Left colon (tissue), 2 donors: ENCODE measurements around the gene LAPTM5. TPM values are rescaled to one million over a fixed set of nuclear protein-coding genes. Genes with fewer than 3 reads are reported as not detected.
"Not testable (repeated sequence)": the region's sequence is repeated elsewhere in the genome, so short reads cannot be mapped to it uniquely, and the experiment has no call there.

Experiments used
- ATAC-seq: fragments of 200-7000 bp; cut with Tn5 transposase; one replicate; pipeline ENCODE4 v1.9.1; 2020; ENCODE audit warnings: mild to moderate bottlenecking, moderate library complexity
- DNase-seq, 2 donors: peaks; one replicate each; pipeline ENCODE4 v3.0.0-alpha.2; 2020
- intact Hi-C, 2 donors: fragments of 100-400 bp; cut with DNase I in 1 of 2; cut with micrococcal nuclease in 1 of 2; formaldehyde crosslinking; loops; one replicate each; pipeline versions ENCODE4 v1.11.2 to v1.14.0; 2022; cut with DNase I, micrococcal nuclease
- total RNA-seq, 2 donors: library from RNA; stranded (reverse); fragmentation: NEBNext Ultra II Directional; extraction: Animal tissue kit (Norgen Biotek cat#: 25700); gene quantifications; one replicate each; pipeline ENCODE4 v1.2.1, GENCODE V29; 2021
- donor health status: DM: no; HTN: no; CAD: no.
- donor health status: DM: yes; HTN: yes; CAD: no.

LAPTM5 gene
- total RNA-seq, 2 donors from 2014 or later: 10.7 to 49.1 TPM

DNA sequence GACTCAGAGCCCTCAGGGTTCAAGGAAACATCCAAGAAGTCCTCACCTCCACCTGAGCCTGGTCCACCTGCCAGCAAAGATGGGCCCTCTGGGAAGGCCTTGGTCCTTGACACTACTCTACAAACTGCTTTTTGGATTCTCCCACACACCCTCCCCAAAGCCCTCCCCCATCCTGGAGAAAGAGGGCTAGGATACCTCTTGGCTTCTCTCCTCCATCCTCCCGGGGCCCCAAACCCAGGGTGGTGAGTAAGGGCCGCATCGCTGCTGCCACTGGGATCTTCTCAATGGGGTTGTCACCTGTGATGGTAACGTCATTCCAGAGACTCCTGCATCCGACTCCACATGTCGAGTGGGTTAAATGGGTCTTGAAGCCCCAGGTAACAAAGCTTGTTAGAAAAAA, 60.7 kb downstream of the LAPTM5 start:
- DNase-seq (no peak), ATAC-seq (no peak)
- intact Hi-C loops: no loop called here

DNA sequence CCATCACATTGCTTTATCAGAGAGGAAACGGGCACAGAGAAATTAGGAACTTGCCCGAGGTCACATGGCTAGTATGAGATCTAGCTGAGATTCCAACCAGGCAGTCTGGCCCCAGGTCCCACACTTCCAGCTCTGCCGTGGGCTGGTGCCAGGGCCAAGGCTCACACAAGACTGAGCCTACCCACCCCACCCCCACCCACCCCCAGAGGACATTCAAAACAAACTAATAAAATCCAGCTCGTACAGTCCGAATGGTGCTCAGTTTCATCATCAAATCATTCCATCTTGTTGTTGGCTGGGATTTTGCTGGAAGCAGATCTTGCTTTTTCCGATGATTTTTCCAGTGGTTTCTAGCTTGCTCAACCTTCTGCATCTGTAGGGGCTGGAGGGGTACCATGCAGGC, 62.1 kb downstream of the LAPTM5 start:
- DNase-seq: no peak

GRCh38 chr1:30694280-30695175, 63.0 kb downstream of the LAPTM5 start:
- ATAC-seq: no peak
- no peak for DNase-seq

More for the DNA sequence above, 62.1 kb downstream of the LAPTM5 start:
- no peak for ATAC-seq
- intact Hi-C loops: no loop called here

DNA sequence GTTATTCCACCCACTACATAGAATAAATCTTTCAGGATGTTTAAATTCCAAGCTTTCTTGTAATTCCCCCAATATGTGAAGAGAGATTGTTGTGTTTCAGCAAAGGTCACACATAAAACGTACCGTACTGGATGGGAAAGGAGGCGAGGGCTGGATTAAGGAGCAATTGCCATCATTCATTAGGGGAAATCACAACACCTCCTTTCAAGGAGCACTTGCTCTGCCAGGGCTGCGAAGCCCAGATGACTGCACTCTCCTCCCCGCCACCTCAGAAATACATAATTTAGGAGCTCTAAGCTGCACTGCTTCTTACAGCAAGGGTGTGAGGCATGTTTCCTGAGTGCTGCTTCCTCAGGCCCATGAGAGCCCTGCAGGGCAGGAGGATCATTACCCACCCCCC, 63.8 kb downstream of the LAPTM5 start:
- ATAC-seq (no peak), DNase-seq (no peak)
- intact Hi-C loops: no loop called here

More at GRCh38 chr1:30694280-30695175, 63.0 kb downstream of the LAPTM5 start:
- intact Hi-C loops: no loop called here

- ATAC-seq (no peak), DNase-seq (no peak)
- intact Hi-C loops: no loop called here
These were observed 64.2 kb downstream of the LAPTM5 start for GRCh38 chr1:30693366-30693765.

DNA sequence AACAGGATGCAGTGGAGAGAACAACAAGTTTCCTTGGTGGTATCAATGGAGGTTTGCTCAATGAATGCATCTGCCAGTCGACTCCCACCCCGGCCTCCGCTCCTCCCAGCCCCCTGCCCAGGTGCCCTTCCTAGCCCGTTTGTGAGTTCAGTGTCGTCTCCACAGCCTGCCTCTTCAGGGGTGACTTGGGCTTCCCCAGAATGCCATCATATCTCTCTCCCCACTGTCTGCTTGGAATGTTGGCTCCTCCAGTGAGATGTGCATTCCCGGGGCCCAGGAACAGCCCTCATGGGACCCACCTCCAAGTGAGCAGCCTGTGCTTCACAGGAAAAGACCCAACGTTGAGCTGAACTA, 64.6 kb downstream of the LAPTM5 start:
- DNase-seq: no peak

DNA sequence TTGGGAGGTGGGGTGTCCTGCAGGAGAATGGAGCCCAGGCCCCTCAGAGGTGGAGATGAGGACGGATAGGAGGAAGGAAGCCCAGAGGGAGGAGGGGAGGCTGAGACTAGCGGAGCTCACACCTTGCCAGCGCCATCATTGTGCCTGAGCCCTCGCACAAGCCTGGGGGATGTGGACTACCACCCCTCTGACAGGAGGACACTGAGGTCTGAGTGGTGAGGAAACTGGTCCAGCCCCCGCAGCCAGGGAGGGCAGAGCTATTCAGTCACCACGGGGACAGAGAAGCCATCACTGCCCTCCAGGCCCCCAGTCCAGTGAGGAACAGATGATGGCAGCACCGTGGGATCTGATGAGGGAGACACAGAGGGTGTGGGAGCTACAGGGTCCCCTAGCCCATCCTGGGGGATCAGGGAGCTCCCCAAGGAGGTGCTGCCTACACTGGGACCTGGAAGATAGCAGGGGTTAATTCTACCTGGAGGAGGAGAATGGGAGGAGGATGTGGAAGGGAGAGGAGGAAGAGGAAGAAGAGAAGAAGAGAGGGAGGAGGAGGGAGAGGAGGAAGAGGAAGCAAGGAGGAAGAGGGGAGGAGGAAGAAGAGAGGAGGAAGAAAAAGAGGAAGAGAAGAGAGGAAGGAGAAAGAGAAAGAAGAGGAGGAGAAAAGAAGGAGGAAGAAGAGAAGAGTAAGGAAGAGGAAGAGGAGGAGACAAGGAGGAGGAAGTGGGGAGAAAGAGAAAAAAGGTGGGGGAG, 65.2 kb downstream of the LAPTM5 start:
- ATAC-seq (no peak), DNase-seq (no peak)
- intact Hi-C loops: no loop called here

More for the DNA sequence above, 64.6 kb downstream of the LAPTM5 start:
- intact Hi-C loops: no loop called here
- no peak for ATAC-seq

DNA sequence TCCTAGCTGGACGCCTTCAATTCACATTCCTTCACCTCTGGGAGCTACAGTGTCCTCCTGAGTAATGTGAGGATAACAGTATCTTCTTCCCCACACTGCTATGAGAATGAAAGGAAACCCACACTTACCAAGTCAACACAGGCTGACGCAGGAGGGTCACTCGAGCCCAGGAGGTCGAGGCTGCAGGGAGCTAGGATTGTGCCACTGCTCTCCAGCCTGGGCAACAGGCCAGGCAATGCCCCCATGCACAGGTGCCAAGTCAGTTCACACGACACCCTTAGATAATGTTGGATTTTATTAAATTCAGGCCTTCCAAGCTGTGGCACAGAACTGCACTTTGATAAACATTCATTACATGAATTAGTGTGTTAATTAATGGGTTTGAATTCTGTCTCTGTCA, 66.1 kb downstream of the LAPTM5 start:
- ATAC-seq (no peak), DNase-seq (no peak)
- intact Hi-C loops: no loop called here

DNA sequence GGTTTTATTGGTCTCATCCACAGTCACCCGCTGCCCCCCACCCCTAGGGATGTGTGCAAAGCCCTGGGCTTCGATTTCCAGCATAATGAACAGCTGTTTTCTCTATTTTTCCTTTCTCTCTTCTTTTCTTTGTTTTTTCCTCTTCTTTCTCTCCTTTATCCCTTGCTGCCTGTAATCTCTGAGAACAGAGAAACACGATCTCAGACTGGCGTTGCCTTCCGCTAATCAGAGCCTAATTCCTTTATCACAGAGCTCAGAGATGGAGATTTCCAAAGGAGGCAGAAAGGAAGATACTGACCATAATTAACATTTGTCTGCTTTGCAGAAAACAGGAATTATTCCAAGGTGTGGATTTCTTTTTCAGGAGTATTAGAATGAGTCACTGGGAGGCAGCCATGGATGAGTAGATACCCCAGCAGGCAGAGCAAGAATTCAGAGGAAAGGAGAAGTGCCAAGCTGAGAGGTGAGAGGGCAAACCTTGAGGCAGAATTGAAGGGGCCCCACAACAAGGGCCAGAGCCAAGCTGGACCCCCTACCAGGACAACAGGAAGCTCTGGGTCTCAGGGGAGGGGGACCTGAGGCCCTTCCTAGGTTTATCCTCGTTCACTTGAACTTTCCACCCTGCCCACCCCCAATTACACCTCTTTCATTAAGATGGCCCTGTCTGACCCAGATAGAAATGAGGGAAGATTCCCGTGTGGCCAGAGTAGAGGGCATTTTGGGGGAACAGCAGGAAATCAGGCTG, 67.5 kb downstream of the LAPTM5 start:
- intact Hi-C loops: no loop called here
- DNase-seq: no peak
- no peak for ATAC-seq

DNA sequence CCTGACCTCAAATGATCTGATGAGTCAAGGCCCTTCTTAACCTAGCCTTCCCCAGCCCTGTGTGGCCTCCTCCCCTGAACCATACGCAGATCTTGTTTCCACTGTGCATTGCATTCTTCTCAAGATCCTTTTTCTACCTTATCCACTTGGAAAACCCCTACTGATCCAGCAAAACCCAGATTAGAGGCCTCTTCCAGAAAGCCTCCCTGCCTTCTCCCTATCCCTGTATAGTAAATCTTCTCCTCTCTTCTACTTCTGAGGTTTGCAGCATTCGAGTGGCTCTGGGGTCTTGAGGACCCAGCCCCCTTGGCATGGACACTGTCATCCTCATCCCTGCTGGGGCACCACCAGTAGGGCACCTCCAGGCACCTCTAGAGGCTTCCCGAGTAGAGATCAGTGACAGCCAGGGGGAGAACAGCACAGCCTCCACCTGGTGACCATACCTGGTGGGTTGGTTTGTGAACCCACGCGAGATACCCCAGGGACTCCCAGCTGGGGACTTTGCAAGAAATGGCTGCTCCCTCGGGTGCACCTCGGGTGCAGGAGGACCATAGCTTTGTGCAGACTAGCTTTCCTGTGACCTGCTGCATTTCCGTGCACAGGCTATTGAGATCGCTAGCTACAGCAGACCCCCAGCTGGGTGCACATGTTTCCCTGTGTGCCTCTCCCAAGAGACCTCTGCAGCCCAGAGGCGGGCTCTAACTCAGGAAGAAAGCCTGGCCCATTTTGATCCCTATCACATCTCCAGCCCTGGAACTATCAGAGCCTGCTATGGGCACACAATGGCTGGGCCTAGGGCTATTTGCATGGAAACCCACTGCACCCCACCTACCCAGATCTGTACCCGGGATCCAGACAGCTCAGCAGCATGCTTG, 68.4 kb downstream of the LAPTM5 start:
- intact Hi-C loops: no loop called here
- DNase-seq (no peak), ATAC-seq (no peak)

DNA sequence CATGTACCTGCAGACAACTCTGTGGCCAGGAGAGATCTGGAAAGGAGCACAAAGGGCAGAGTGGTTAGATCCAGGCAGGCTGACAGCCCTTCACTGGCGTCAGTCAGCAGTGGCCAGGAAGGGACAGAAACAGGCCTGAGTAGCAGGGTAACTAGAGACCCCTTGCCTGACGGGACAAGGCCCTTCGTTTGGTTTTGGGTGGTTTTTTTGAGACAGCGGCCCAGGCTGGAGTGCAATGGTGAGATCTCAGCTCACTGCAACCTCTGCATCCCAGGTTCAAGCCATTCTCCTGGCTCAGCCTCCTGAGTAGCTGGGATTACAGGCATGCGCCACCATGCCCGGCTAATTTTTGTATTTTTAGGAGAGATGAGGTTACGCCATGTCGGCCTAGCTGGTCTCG, 69.1 kb downstream of the LAPTM5 start:
- intact Hi-C loops, ATAC-seq, DNase-seq: not testable (repeated sequence)

DNA sequence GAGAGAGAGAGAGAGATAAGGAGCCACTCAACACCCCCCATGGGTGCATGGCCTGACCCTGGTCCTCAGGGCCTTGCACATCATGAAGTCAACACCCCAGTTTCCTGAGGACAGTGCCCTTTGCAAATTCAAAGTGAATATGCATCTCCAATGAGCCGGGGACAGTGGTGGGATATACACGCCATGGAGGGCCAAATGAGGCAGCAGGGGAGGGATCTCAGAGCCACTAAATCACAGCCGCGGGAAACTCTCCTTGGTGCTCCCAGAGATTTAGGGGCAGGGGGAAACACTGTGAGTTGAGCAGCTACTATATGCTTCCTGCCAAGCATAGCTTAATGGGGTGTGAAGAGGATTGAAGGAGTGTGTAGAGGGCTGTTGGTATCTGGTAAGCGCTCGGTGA, 69.7 kb downstream of the LAPTM5 start:
- DNase-seq (no peak), ATAC-seq (no peak)
- intact Hi-C loops: no loop called here

DNA sequence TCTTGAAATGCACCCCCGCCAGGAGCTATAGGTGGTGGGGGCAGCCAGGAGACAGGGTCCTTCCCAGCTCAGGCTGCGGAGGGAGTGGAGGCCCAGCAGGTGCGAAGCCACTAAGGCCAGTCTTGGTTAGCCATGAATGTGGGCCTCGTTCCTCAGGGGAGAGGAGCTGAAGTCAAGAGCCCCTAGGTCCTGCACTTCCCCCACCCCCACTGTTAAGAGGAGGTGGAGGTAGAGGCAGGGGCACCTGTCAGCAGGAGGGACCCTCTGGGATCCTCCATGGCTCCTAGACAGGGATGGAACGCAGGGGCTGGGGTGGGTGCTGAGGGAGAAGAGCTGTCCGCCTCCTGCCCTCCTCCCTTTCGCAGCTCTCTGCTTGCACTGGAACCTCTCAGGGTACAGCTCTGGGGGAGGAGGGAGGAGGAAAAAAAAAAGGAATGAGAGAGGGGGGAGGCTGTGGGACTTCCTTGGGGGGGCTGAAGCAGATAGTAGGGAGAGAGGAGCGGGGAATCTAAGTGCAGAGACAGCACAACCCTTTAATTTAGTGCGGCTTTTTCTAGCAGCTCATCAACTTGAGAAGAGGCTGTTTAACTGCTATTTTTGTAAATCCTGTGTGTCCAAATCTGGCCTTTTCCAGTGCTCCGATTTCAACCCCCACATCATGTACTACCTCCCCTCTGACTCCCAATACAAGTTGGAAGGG, 71.2 kb downstream of the LAPTM5 start:
- ATAC-seq: no peak
- no peak for DNase-seq
- intact Hi-C loops: no loop called here

DNA sequence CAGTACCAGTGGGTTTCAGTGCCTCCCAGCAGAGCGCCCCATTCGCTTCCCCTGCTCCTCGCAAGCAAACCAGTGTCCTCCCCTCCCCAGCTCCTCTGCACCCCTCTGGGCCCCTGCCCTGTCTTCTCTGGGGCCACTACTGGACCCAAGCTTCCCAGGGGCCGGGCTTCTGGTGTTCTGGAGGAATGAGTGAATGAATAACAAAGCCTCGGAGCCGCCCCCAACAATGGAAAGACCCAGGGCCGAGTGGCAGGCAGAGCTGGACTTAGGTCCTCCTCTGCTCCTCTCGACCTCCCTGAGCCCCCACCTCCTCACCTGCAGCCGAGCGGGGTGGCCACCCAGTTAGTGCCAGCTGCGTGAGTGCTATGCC, 71.8 kb downstream of the LAPTM5 start:
- intact Hi-C loops: no loop called here
- ATAC-seq (no peak), DNase-seq (no peak)

- peak; percentile 98 for ATAC-seq
- DNase-seq: peak; percentile 78 to 92
- intact Hi-C loops: no loop called here
These were observed 72.4 kb downstream of the LAPTM5 start for GRCh38 chr1:30684881-30685795.

DNA sequence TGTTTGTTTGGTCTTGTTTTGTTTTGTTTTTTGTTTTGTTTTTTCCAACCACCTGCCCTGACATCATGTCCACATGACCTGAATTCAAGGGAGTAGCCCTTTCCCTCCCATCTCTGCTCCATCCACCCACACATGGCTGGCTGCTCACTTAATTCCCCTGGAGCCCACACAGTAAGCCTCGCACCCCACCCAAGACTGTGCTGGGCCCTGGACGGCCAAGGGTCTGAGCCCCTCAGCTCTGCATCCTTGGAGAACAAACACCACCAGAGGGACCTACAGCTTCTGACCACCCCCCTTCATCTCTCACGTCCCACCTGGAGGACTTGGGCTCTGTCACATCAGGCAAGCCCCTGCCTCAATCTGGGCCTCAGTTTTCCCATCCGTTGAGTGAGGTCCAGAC, 73.3 kb downstream of the LAPTM5 start:
- ATAC-seq (no peak), DNase-seq (peak in 1 of 2 donors; percentile 24)
- intact Hi-C loops: no loop called here

- intact Hi-C loops: no loop called here
- DNase-seq: peak in 1 of 2 donors; percentile 14
- ATAC-seq: no peak
These were observed 73.9 kb downstream of the LAPTM5 start for GRCh38 chr1:30683699-30684098.
